Renal cortical epithelial cell (primary cell): ENCODE measurements around the gene CRMP1. TPM values are rescaled to one million over a fixed set of nuclear protein-coding genes. Genes with fewer than 3 reads are reported as not detected.
"Not testable (repeated sequence)": the region's sequence is repeated elsewhere in the genome, so short reads cannot be mapped to it uniquely, and the experiment has no call there.

ENCODE experiments used
- DNase-seq: peaks from one replicate; pipeline ENCODE4 v3.0.0-alpha.2; 2011; ENCODE audit warnings: low read depth
- total RNA-seq: library from RNA; depleted of rRNA; stranded (reverse); fragments of >200 nt; gene quantifications from 2 replicates; pipeline ENCODE4 v1.2.3, GENCODE V29; 2014

The CRMP1 gene
- total RNA-seq, 1 donor from 2014 or later = 0.25 TPM

DNA sequence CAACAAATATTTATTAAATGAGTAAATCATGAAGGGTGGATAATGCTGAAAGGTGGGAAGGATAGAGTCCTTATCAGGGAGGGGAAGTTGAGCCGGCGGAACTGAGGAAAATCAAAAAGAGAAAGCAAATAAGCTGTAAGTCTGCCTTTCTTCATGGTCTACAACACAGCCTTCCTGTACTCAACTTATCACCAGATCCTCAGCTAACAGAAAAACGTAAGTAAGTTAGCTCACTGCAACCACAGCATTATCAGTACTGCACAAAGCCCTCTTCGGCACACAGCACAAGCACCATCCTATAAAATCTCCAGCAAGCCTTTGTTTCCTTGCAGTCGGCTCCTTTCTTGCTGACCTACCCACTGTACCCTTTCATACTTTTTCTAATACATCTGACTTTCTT, 70.3 kb downstream of the CRMP1 start:
- DNase-seq = no peak

DNA sequence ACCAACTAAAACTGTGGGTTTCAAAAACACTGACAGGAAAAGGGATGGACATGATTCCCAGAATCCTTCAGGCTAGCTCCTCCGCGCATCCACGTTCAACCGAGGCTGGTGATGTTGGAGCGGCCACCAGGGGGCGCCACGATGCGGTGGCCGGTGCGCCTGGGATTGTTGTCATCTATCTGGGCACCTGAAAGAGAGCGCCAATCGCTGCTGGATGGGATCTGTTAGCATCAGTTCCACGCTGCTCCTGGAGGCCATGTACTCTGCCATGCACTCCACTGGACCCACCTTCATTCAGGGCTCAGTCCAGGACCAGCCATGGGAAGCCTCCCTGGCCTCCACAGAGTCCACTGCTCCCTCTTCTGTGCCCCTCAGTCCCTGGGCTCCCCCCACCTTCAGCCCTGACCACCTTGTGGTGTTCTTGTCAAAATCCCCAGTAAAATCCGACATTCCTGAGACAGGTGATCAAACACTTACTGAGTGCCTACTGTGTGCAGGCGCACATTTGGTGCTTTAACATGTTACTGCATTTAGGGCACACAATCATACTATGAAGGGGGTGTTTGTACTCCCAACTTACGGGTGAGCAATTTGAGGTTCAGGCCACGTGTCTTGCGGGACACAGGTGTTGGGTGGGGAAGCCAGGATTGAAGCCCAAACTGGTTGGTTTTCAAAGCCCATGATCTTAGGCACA, 71.1 kb downstream of the CRMP1 start:
- DNase-seq = no peak

DNA sequence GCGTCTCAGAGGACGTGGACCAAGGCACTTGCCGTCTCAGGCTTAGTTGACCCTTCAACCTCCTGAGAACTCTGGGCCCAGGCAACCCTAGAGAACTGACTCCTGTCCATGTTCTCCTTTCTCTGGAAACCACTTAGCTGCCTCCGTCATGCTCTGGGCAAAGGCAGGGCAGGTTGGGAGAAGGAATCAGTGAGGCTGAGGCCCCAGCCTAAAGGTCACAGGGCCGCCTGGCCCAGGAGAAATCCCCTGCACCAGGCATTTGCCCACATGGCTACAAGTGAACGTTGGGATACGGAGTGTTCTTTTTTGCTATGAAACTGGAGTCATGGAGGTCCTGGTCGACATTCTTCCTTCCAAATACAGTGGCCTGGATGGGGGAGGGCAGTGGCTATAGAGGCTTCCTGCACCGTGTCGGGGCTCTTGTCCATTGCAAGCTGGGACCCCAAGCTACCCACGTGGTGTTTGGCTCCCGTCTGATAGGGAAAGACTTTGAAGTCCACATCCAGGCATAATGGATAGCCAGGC, 76.0 kb downstream of the CRMP1 start:
- no peak for DNase-seq

DNA sequence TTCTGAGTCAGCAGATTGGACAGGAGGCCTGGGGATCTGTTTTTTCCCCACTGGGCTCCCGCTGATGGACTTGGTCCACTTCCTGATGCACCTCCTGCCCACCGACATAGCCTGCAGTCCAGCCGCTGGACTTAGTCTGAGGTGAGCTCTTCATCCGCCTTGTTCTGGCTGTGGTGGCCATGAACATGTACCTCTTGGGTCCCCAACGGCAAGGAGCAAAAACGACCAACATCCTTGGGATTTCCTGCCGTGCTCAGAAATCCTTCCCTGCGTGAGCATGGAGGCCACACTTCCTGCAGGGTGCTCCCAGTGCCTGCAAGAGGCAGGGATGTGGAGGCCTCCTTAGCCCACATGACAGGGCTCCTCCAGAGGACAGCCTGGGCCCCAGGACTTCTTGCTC, 76.8 kb downstream of the CRMP1 start:
- DNase-seq = no peak

DNA sequence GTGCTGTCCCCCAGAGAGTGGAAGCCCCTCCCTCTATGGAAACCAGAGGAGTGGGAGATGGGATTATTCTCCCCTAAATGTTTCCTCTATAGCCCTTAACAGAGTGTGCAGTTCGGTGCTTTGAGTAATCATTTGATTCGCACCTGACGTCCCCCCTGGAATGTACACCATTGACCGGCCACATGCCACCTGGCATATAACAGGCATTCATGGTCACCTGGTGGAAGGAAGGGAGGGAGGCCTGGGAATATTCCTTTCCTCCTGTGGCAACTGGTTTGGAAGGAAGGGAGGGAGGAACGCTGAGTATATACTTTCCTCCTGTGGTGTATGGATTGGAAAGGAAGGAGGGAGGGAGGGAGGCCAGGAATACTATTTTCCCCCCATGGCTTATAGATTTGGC, 77.2 kb downstream of the CRMP1 start:
- no peak for DNase-seq

DNA sequence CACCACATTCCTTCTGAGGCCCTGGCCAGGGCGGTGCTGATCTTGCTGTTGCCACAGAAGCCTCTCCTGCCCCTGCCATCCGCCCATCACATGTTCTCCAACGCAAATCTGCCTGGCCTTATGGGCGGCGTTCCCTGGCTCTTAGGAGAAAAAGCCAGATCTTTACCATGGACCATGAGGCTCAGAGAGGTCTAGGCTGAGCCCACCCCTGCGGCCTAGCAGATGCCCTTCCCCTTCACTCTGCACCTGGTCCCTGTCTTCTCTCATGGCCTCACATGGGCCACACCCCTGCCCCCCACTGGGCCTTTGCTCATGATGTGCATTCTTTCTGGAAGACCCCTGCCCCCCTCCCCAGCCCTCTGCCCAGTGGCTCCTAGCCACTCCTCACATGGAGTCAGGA, 78.5 kb downstream of the CRMP1 start:
- no peak for DNase-seq

DNA sequence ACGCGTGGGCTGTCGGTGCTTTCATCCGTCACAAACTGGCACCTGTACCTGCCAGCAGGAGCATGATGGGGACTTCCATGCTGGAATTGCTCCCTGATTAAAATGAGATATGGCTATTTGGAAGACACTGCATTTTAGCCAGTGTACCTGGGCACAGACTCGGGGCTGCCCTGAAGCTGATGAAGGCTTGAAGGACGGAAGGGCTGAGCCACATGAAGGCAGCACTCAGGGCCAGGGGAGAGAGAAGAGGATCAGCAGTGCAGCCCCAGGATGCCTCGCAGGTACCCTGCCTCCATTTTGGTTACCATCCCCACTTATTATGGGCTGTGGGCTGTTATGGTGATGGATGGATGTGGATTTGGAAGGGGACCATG, 79.0 kb downstream of the CRMP1 start:
- DNase-seq = no peak

DNA sequence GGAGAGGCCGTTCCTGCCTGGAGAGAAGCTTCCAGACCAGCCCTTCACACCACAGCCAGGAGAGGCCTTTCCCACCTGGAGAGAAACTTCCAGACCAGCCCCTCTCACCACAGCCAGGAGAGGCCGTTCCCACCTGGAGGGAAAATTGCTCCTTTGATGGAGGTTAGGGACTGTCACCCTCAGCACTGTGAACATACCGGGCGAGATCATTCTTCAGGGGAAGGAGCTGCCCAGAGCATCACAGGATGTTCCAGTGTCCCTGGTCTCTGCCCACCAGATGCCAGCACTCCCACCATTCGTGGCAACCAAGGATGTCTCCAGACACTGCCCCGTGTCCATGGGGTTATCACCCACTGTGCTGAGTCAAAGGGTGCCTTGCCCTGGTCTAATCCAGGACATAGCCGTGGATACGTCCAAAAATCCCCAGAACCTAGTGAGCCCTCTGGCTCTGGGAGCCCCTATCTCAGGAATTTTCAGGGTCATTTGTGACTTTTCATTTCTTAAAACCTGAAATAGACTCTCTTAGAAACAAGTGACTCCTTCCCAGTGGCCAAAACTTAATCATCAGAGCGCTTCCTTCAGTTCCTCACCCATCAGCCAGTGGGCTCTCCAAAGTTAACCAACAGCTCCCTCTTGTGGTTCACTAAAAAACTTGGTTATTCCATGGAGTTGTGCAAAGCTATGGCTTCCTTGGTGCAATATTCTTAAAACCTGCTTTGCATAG, 80.2 kb downstream of the CRMP1 start:
- DNase-seq = peak; percentile 68

DNA sequence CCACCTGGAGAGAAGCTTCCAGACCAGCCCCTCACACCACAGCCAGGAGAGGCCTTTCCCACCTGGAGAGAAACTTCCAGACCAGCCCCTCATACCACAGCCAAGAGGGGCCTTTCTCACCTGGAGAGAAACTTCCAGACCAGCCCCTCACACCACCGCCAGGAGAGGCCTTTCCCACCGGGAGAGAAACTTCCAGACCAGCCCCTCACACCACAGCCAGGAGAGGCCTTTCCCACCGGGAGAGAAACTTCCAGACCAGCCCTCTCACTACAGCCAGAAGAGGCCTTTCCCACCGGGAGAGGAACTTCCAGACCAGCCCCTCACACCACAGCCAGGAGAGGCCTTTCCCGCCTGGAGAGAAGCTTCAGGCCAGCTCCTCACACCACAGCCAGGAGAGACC, 80.8 kb downstream of the CRMP1 start:
- DNase-seq = not testable (repeated sequence)

DNA sequence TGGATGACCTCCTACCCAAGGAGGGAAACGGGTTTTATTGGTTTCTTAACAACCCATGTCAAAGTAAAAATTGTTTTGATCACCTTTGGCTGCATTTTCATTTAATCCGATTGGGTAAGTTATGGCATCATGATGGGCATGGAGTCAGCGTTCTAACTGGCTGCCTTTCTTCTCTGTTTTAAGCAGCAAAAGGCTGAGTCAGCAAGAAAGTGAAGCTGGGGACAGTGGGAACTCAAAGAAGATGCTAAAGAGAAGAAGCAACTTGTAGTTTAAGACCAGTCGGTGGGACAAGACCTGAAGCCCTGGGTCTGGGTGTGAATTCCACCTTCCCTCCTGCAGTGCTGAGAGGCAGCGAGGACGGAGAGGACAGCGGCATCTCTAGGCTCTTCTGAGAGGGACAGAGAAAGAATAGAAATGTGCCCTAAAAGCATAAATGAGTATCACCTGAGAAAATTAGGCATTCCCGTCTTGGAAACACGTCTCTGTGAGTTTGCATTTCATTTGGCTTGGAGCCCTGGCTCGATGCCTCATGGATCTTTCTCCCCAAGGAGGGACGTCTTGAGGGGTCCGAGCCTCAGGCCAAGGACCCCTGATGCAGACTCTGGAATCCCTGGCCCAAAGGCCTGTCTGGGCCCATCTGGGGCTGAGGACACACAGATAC, 82.0 kb downstream of the CRMP1 start:
- no peak for DNase-seq

DNA sequence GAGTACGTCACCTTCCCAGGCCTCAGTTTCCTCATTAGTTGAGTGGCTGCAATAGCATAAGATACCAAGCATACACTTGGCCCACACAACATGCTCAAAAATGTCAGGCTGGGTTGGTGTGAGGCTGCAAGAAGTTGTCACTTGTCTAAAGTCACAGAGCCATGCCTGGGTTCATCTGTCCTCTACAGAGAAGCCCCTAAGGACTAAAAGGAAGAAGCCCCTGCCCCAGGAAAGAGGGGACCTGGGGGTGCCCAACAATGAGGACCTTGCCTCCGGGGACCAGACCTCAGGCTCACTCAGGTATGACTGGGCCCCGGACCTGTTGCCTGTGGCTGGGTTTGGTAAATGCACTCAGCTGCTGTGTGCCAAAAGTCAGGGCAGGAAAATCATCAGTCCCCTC, 82.7 kb downstream of the CRMP1 start:
- no peak for DNase-seq

DNA sequence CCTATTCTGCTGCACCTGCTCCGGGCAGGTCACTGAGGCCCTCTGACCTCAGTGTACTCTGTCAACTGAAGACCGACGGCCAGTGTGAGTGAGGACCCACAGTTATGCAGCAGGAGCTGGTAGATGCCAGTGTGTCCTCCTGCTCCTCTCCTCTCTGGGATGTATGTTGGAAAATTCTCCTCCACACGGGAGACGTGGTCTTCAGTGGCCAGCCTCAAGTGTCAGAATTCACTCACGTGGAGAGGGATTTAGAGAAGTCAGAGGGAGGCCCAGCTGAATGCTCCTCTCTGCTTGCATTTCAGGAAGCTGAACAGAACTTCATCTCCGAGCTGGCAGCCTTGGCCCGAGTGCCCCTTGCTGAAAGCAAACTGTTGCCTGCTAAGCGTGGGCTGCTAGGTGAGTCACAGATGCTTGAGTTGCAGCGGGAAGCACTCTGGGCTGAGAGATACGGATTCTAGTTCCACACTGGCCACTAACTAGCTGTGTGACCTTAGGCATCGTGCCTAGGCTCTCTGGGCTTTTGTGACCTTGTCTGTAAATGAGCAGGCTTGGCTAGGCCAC, 83.6 kb downstream of the CRMP1 start:
- no peak for DNase-seq

DNA sequence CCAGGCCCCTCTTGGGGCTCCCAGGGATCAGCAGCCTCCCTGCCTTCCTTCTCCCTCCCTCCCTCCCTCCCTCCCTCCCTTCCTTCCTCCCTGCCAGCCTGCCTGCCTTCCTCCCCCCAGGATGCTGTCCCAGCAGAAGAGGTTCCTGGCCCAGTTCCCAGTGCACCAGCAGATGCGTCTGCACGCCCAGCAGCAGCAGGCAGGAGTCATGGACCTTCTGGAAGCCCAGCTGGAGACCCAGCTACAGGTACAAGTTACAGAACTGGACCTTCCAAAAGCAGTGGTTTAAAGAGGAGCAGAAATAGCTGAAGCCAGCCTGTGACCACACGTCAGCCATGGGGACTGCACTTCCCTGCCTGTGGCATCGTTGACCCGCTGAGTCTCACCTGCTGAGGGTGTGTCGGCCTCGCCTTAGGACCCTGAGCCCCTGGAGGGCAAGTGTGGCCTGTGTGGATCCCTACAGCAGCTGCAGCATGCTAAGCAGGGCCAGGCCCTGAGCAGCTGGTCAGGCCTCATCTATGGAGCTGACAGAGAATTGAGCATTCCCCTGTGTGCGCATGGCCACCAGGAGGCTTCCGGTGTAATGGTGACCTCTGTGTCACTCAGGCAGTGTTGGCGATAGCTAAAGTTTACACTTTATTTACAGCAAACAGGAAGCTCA, 84.7 kb downstream of the CRMP1 start:
- no peak for DNase-seq

DNA sequence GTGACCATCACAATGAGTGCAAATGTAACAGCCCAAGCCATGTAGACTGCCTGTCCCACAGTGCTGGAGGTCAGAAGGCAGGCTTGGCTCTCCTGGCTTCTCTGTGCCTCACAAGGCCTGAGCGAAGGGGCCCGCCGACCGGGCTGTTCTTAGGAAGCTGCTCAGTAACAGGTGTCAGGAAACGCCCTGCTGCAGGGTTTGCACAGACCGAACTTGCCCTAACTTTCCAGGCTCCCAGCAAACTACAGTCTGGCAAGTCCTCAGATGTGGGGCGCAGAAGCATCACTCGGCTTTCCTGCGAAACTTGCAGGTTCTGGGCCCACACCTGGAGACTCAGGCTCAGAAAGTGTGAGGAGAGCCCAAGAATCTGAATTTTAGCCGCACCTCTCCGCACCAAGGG, 87.6 kb downstream of the CRMP1 start:
- no peak for DNase-seq

DNA sequence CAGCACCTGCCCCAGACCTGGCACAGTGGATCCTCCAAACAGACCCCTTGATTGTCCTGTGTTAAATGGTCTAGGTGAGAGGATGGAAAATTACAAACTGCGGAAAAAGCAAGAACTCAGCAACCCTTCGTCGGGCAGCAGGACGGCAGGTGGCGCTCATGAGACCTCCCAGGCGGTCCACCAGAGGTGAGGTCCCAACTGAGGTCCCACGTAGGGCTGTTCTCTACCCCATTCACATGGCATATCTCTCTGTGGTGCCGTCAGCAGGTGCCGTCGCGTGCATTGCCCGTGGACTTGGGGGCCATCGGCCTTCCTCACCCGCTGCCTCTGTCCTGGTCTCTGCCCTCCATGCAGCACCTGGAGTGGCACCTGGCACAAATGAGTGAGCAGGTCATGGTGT, 88.2 kb downstream of the CRMP1 start:
- DNase-seq = no peak

DNA sequence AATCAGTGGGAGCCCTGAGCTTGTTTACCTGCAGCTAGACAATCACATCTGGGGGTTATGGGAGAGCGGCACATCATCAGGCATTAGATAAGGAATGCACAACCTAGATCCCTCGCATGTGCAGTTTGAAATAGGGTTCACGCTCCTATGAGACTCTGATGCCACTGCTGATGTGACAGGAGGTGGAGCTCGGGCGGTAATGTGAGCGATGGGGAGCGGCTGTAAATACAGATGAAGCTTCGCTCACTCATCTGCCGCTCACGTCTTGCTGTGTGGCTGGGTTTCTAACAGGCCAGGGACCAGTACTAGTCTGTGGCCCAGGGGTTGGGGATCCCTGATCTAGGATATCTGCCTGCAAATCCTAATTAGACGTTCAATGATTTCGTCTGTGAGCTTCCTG, 90.3 kb downstream of the CRMP1 start:
- DNase-seq = no peak

DNA sequence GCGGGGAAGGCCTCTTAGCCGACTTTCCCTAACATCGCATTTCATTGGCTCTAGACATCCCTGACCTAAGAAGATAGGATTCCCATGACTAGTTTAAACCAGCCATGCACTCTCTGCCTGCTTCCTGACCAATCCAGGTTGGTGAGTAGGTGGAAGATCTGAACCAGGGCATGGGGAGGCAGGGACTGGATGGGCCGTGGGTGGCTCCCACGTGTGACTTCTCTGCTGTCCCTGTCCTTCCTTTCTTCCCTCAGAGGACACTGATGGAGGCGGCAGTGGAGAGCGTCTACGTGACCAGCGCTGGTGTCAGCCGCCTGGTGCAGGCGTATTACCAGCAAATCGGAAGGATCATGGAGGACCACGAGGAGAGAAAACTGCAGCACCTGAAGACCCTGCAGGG, 91.2 kb downstream of the CRMP1 start:
- DNase-seq = no peak

DNA sequence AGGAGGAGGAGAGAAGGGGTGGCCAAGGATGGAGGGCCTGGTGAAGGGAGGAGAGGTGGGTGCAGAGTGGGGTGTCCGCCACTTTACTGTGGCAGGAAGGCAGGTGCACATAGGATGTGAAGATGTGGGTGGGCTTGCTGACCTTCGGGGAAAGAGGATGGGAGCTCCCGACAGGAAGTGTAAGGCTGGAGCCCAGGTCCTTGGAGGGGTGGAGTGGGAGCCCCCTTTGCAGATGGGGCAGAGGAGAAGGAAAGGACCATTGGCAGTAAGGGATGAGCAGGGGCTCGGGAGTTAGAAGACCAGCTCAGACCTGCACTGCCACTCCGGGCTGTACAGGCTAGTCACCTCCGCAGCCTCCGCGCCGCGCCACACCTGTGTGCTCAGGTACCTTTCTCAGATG, 92.4 kb downstream of the CRMP1 start:
- DNase-seq = no peak

DNA sequence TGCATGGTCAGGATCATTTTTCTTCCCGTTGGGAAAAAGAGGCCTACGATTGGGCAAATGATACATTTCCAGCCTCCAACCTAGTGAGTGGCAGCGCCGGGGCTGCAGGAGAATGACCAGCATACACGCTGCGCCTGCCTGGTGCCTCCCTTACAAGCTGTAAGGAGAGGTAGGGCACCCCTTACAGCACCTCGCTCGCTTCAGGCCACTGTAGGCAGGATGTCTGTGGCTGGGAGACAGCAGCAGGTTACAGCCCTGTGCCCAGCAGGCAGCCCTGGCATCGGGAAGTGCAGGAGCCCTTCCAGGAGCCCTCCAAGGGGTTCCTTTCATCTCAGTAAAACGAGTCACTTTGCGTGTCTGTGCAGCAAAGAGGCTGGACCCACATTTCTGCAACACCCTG, 93.5 kb downstream of the CRMP1 start:
- no peak for DNase-seq

DNA sequence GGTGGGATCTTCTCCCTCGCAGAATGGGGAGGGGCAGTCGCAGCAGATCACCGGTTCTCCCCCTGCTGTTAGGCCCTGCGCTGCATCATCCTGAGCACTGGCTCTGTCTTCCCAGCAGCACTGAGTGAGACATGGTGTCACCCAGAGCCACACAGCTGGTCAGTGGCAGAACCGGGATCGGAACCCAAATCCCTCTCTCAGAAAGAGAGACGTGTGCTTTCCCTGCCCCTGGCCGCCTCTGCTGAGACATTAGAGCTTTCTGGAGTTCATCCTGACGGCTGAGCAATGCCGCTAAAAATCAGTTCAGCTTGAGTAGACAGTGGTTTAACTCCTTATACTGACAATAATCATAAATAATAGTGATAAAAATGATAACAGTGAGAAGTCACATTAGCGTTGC, 93.9 kb downstream of the CRMP1 start:
- no peak for DNase-seq

DNA sequence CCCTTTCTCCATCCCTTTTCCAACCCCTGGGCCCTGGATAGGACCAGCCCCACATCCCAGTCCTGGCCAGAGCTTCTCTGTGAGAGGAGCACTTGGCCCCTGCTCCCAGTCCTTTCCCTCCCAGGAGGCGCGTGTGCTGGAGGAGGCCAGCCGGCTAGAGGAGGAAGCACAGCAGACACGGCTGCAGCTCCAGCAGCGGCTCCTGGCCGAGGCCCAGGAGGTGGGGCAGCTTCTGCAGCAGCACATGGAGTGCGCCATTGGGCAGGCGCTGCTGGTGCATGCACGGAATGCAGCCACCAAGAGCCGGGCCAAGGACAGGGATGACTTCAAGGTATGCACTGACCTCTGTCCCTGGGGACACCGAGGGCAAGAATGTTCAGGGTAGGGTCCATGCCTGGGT, 94.4 kb downstream of the CRMP1 start:
- DNase-seq = no peak

DNA sequence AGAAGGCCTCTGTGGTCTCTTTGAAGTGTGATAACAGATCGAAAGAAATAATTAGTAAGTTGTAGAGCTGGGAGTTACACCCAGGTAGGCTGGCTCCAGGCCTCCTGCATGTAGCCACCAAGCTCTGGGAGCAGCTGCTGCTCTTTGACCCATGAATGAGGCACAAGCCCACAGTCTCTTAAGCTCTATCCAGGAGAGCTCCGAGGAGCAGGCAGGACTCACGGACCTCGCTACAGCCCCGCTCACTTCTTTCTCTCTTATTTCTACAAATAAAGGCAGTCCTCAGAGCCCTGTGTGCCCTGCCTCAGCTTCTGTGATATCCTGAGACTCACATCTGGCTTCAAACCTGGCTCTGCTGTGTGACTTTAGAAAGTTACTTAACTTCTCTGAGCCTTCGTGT, 95.0 kb downstream of the CRMP1 start:
- DNase-seq = no peak
